ENCODE data around the gene SOD3.

The SOD3 gene

DNA sequence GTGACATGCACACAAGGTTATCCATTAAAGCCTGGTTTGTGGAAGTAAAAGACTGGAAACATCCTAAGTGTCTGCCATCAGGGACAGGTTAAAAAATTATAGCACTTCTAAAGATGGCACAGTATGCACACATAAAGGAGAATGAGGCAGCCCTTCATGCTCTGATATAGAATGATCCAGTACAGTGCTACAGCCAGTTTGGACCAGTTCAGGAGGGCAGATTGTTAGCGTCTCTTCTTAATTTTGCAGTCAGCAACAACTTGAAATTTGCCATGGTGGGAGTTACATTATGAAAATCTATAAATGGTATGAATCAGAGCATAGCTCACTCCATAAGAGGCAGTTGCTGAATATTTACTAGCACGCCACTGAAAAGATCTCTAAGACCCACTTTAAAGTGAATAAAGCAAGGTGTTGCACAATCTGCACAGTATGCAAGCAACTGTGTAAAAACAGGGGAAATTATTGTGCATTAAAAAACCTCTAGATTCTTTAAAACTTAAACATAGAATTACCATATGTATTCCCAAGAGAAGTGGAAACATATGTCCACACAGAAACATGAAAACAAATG is 20.3 kb upstream of the SOD3 start:
- no peak for DNase-seq (ENCODE audit: low read depth, low spot score)

DNA sequence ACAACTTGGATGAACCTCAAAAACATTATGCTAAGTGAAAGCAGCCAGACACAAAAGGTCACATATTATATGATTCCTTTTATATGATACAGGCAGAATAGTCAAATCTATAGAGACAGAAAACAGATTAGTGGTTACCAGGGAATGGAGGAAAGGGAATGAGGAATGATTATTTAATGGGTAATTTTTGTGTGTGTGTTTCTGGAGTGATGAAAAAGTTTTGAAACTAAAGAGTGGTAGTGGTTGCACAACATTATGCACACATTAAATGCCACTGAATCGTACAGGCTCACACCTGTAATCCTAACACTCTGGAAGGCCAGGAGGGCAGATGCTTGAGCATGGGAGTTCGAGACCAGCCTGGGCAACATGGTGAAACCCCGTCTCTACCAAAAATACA is 19.6 kb upstream of the SOD3 start:
- no peak for DNase-seq (ENCODE audit: low read depth, low spot score)

DNA sequence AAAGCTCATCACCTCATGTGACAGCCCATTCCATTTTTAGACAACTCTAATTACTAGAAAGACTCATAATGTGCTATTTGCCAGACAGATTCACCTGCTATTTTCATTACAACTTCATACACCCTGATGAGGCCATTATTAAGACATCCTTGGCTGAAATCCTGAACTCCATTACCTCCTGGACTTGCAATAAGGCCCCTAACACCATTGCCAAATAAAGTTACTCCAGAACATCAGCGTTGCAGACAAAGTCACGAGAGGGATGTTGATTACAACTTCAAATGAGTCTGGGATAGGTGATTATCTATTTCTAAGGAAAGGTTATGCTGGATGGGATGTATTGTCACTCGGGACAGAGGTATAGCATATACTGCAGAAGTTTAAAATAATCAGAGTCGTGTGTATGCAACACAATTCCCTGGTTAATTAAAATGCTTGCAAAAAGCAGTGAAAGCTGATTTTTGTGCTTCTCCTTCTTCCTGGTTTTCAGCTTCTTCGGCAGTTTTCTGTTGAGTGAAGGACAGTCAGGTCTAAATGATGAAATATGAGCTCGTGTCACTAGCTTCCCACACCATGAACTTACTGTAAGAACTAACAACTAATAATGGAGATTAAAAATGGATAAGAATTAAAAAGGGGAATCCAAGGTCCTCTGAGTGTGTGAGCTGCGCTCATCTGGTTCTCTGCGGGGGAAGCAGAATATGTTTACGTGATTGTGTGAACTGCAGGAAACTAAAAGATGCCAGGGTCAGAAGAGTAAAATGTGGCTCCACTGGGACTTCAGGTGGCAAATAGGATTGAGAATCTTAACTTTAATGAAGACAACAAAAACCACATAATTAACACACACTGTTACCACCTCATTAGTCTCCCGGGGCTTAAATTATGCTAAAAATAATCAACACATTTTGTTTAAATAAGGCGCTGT is 17.6 kb upstream of the SOD3 start:
- DNase-seq (ENCODE audit: low read depth, low spot score) = no peak

DNA sequence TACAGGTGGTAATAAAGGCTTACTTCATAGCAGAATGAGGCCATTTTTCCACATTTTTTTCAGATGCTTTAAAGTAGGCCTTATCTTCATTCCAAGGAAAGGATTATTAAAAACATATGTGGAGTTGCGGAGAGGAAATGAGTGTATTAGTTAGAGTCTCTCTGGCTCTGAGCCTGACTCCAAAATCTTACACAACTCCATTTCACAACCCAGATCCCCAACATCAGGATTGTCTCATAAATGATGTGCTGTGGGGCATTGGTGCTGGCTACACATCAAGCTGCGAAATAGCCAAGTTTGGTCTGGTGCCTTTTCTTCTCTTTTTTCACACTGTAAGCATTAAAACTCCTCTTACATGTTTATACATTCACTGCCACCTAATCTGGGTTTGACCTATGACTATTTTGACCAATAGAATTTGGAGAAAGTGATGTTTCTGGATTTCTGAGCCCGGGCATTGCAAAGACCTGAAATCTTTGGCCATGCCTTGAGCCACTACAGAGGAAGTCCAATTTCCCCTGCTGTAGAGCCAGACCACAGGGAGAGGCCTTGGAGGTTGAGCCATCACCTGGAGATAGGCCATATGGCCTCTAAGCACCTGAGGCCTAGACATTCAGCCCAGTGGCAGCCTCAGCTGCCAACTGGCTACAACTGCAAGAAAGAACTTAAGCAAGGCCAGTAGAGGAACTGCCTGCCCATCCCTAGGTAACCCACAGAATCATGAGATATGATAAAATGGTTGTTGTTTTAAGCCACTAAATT is 16.7 kb upstream of the SOD3 start:
- DNase-seq (ENCODE audit: low read depth, low spot score) = peak; percentile 62

DNA sequence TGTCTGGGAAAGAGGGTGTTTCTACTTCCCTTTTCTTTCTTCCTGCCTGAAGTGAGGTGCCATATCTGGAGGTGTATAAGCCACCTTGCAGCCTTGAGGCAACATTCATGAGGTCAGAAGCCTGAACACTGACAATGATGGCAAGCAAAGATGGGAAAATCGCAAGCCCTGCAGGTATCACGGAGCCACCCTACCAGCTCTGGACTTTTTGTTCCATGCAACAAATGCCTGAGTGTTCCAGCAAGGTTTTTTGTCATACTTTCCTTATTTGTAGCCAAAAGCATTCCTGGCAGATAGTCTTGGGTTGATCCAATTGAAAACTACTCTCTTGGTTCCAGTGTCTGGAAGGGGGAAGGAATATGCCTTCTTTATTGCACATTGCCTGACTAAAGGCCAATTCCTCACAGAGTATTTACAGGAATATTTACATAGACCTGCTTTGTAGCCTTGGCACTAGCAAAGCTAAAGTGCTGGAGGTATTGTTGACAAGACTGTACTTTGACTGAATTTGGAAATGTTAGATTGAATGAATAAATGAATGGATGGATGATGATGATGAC is 14.4 kb upstream of the SOD3 start:
- no peak for DNase-seq (ENCODE audit: low read depth, low spot score)

DNA sequence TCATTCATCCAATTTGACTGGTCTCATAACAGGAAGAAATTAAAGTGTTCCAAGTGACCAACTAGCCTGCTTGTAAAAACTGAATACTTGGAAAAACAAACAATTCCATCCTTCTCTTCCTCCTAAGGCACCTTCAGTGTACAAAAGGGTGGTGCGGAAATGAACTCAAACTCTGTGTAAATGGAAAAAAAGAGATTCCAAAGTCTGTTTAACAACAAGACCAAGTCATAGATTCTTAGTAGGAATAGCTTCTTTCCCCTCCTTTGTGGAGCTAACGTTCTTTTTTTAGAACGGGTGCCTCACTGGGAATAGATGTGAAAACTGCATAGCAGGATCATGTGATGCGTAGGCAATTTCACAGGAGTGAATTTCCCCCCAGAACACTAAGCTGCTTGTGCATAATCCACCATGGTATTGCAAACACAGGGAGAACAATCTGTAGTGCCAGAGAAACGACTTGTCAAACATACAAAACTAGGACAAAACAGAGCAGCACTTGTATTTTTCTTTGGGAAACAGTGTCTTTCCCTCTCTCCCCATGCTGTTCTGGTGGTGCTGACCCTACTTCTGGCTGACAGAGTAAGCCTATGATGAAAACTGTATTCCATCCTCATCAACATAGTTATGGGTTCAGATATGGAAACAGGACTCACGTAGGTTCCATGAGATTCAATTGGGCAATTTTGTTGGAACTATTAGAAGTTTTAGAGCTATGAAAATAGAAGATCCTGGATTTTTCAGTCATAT is 13.2 kb upstream of the SOD3 start:
- DNase-seq (ENCODE audit: low read depth, low spot score) = no peak

DNA sequence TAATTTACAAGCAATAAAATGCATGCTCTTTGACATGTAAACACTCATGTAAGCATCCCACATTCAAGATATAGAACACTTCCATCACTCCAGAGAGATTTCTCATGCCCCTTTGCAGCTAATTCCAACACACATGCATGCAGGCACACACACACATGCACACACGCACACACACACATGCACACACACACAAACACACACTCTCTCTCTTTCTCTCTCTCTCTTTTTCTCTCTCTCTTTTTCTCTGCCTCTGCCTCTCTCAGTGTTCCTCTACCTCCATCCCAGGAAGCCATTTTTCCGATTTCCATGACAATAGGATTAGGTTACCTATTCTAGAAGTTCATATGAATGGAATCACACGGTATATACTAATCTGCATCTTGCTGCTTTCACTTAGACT is 11.9 kb upstream of the SOD3 start:
- no peak for DNase-seq (ENCODE audit: low read depth, low spot score)

DNA sequence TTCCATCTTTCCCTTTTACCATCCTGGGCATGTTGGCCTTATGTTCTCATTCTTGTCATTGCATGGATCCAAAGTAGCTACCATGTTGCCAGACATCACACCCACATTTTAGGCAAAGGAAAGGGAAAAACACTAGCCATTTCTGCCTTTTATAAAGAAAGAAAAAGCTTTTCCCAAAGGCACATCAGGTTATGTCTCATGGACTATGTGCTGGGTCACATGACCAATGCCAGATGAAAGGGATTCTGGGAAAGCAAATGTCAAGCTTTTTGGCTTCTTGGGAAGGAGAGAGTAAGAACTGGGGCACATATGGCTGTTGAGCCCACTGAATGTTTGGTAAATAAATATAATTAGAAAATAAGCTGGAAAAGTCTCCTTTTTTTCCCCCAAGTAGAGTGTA is 4.3 kb upstream of the SOD3 start:
- DNase-seq (ENCODE audit: low read depth, low spot score) = no peak

DNA sequence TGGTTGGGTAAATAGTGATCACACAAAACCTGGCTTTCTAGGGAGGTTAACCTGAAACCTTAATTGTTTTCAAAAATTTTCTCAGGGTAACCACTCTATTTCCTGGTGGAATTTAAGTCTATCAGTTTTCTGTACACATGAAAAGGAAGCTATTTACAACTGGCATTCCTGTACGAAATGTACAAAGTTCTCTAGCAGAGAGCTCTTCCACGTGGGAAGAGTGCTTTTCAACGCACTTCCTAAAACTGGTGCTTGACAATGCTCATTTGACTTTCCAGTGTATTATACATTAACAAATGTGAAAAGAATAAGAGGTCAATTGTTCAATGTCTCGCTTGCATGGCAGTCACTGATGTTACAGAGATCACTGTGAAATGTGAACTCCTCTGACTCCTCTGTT is 2.8 kb upstream of the SOD3 start:
- DNase-seq (ENCODE audit: low read depth, low spot score) = no peak

DNA sequence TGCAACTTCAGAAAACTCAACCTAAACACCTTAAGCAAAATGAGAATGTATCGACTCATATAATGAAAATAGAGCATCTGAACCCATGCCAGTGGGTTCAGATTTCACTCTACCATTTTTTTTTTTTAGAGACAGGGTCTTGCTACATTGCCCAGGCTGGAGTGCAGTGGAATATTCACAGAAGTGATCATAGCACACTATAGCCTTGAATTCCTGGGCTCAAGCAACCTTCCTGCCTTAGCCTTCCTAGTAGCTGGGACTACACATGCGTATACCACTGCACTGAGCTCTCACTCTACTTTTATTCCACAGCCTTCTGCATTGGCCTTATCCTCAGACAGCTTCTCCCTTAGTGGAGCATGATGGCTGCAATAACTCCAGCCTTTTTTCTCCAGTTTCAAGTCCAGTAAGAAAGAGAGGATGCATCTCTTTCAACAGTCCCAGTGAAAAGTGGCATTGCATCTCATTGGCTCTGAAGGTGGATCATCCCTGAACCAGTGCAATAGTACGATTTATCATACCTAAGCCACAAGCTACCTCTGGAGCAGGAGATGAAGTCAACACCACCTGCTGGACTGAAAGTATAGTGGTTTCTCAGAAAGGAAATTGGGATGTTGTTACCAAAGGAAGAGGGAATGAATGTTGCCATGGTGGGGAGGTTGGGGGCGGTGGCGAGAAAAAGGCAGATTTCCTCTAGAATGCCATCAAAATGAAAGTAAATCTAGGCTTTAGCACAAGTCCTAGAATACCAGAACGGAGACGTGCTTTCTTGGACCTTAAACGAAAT is 2.0 kb upstream of the SOD3 start:
- DNase-seq (ENCODE audit: low read depth, low spot score) = no peak

DNA sequence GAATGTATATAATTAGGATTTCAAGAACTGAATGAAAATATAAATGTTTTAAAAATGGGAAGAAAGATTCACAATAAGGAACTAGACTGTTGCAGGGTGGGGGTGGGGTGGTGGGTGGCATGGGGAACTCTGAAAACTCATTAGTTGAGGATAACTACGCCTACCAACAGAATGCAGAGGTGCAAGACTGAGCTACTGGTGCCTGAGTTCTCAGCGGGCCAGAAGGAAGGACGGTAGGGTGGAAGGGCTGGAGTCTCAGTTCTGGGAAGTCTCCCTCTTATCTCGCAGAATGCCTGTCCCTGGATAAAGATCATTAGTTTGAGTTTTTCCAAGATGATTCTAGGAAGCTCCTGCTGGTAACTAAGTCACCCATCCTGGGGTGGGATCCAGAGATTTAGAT is 1.3 kb upstream of the SOD3 start:
- DNase-seq (ENCODE audit: low read depth, low spot score) = no peak

DNA sequence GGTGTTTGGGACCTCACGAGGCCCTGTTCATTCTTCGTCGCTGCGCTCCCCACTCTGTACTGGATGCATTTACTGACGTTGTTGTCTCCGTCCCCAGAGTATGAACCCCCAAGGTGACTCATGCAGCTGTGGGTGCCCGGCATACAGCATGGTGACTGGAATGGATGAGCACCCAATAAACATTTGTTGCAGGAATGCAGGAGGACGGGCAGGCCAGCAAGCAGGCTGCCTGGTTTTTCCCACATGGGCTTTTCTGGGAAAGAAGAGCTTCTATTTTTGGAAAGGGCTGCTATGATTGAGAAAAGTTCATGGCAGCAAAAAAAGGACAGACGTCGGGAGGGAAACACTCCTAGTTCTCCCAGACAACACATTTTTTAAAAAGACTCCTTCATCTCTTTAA is 893 bp upstream of the SOD3 start:
- no peak for DNase-seq (ENCODE audit: low read depth, low spot score)

DNA sequence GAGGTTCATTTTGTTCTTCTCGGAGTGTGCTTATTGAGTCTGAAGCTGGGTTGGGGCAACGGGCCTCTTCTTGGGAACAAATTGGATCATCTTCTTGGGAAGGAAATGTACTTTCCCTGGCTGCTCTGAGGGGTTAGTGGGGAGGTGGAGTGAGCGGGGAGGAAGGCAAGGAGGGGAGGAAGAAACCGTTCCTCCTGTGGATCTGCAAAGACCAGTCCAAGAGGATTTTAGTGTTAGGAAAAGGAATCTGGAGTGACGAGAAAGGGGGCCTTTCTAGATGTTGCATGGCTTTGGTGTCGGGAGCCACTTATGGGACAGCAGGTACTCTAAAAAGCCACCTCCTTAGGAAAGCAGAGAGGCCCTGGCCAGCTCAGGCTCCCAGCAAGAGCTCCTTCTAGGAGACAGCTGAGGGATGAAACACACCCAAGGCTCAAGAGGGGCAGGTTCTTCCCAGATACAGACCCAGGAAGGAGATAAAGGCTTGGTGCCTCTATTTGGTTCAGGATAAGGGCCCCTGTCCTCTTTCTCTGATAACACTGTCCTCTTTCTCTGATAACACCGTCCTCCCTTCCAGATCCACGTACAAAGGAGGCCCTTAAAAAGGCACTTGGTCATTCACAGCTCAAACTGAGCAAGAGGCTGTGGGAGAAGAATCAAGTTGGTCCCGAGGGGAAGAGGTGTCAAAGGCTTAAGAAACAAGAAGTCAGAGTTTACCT is 451 bp downstream of the SOD3 start:
- no peak for DNase-seq (ENCODE audit: low read depth, low spot score)

DNA sequence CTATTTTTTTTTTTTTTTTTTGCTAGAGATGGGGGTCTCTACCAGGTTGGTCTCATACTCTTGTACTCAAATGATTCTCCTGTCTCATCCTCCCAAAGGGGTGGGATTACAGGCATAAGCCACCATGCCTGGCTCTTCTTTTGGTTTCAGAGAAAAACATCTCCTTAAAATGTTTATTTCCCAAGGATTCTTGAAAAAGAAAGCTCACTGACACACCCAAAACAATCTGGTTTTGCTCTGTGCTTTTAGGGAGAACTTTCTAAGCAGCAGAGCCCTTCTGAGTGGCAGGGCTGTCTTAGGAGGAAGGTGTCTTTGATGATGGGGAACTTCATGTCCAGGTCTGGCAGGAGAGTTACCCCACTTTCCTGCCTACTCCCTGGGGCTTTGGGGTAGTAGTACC is 1.2 kb downstream of the SOD3 start:
- DNase-seq (ENCODE audit: low read depth, low spot score) = no peak

DNA sequence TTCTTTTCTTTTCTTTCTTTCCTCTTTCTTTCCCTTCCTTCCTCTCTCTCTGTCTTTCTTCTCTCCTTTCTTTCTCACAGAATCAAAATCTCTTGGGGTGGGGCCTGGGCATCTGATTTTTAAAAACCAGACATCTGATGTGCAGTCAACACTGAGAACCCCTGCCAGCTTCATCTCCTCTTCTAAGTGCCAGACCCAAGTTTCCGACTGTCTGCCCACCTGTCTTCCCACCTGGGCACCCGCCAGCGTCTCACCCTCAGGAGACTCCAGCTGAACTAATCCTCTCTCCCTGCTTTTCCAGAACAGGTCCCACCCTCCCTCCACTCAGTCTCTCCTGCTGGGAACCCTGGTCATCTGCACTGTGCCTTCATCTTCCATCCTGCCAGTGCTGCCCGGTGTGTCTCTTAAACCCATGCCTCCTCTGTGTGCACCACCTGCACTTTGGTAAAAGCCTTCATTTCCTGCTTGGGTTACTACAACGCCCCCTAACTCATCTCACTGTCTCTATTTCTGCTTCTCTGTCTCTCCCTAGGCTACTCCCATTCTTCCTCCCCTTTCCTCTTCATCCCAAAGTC is 2.8 kb downstream of the SOD3 start:
- DNase-seq (ENCODE audit: low read depth, low spot score) = no peak

DNA sequence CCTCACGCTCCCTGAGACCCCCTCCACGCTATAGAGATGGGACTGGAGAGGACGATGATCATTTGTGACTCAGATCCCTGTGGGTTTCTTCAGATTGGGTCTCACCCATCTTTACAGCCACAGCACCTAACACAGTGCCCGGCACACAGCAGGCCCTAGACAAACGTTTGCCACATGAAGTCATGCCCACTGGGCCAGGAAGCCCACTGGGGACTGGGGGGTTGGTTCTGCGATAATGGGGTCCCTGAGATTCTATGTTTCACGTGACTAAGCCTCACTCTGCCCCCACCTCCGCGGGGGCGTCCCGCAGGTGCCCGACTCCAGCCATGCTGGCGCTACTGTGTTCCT is 3.8 kb downstream of the SOD3 start:
- DNase-seq (ENCODE audit: low read depth, low spot score) = no peak

DNA sequence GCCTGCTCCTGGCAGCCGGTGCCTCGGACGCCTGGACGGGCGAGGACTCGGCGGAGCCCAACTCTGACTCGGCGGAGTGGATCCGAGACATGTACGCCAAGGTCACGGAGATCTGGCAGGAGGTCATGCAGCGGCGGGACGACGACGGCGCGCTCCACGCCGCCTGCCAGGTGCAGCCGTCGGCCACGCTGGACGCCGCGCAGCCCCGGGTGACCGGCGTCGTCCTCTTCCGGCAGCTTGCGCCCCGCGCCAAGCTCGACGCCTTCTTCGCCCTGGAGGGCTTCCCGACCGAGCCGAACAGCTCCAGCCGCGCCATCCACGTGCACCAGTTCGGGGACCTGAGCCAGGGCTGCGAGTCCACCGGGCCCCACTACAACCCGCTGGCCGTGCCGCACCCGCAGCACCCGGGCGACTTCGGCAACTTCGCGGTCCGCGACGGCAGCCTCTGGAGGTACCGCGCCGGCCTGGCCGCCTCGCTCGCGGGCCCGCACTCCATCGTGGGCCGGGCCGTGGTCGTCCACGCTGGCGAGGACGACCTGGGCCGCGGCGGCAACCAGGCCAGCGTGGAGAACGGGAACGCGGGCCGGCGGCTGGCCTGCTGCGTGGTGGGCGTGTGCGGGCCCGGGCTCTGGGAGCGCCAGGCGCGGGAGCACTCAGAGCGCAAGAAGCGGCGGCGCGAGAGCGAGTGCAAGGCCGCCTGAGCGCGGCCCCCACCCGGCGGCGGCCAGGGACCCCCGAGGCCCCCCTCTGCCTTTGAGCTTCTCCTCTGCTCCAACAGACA is 4.4 kb downstream of the SOD3 start:
- DNase-seq (ENCODE audit: low read depth, low spot score) = no peak

DNA sequence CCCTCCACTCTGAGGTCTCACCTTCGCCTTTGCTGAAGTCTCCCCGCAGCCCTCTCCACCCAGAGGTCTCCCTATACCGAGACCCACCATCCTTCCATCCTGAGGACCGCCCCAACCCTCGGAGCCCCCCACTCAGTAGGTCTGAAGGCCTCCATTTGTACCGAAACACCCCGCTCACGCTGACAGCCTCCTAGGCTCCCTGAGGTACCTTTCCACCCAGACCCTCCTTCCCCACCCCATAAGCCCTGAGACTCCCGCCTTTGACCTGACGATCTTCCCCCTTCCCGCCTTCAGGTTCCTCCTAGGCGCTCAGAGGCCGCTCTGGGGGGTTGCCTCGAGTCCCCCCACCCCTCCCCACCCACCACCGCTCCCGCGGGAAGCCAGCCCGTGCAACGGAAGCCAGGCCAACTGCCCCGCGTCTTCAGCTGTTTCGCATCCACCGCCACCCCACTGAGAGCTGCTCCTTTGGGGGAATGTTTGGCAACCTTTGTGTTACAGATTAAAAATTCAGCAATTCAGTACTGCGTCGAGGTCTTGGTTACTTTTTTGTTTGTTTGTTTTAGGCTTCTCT is 5.0 kb downstream of the SOD3 start:
- no peak for DNase-seq (ENCODE audit: low read depth, low spot score)
